Stimulated activated CD8-positive, alpha-beta memory T cell treated with anti-CD3 and anti-CD28 coated beads, Interleukin-7, amount 100 ng/mL, for 4 hours (primary cell): ENCODE results near the gene POM121L12.

ENCODE experiments used
- DNase-seq, 2 donors: peaks; one replicate each; pipeline ENCODE4 v3.0.0-alpha.2; 2020; ENCODE audit warnings: low read depth in 2 of 2

Gene POM121L12

GRCh38 chr7:53035499-53036412 lies at the start of gene POM121L12:
POM121L12 (plus strand) TSS chr7:53035633; CDS start chr7:53035672, 39 bp downstream.
- no peak for DNase-seq

DNA sequence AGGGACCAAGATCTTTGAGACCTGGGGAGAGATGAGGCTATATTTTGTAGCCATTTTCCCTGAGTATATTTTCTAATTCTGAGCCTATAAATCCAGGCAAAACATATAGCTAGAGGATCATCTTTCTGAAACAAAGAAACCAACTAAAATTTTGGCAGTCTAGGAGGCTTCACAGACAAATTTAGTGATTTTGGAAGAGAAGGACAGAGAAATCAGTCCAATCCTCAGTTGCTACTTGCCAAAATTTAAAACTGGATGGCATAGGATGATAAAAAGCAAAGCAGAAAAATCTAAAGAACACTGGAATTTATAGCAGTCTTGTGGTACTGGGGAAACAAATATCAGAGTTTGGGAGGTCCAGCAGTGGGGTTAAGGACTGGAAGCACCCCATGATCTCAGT lies 43.4 kb upstream of the POM121L12 start:
- DNase-seq: no peak

DNA sequence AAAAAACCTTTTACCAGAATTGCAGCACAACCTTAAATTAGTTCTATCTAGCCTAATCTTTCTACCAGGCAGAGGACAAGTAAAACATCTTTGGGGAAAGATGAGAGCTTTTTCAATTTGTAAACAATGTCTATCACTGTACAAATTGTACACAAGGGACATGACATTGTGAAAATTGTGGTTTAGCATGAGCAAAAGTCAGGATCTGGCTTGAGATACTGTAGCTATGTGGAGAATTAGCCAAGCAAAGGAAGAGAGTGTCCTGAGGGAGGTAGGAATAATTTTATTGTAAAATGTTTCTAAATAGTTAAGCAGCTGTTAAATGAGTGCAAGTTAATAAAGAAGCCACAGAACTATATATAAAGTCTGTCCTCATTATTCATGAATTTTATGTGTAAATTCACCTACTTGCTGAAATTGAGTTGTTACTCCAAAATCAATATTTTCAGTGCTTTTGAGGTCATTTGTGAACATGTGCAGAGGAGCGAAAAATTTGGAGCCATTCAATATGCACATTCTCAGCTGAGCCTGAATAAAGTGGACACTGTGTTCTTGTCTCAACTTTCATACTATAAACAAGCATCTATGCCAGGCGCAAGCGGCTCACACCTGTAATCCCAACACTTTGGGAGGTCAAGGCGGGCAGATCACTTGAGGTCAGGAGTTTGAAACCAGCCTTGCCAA lies 42.8 kb upstream of the POM121L12 start:
- no peak for DNase-seq

GRCh38 chr7:52995676-52996075 lies 39.8 kb upstream of the POM121L12 start:
- DNase-seq: no peak

- no peak for DNase-seq
These were observed 34.2 kb upstream of the POM121L12 start for GRCh38 chr7:53001221-53001620.

GRCh38 chr7:53002389-53002788 lies 33.0 kb upstream of the POM121L12 start:
- DNase-seq: no peak

DNA sequence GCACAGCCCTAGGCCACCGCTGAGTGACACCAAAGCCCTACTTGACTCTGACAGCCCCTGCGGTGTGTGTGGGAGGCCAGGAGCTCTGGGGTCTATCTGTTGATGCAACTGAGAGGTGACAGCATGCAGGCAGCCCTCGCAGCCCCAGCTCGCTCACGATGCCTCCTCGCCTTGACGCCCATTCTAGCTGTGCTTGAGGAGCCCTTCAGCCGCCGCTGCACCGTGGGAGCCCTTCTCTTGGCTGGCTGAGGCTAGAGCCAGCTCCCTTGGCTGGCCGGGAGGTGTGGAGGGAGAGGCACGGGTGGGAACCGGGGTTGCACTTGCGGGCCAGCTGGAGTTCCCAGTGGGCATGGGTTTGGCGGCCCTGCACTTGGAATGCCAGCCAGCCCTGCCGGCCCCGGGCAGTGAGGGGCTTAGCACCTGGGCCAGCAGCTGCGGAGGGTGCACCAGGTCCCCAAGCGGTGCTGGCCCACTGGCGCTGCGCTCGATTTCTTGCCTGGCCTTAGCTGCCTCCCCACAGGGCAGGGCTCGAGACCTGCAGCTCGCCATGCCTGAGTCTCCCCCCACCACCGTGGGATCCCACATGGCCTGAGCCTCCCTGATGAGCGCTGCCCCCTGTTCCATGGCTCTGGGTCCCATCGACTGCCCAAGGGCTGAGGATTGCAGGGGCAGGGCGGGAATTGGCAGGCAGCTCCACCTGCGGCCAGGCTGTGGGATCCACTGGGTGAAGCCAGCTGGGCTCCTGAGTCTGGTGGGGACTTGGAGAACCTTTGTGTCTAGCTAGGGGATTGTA lies 31.6 kb upstream of the POM121L12 start:
- DNase-seq: no peak

DNA sequence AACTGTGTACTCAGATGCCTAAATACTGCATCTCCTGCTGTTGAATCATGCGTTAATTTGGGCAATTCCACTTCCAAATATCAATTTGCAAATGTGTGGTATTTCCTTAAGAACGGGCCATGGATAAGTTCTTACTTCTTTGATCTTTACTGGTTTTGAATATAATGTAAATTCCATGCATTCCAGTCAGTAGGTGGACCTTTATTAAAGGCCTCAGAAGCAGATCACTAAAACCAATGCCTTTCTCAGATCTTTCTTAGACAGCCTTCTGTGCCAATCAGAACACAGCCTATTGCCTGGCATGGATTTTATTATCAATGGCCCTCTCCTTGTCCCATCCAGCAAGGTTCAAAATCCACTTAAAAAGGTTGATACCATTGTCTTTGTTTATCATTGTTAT lies 21.5 kb upstream of the POM121L12 start:
- DNase-seq: no peak

- DNase-seq: no peak
These were observed 20.0 kb upstream of the POM121L12 start for GRCh38 chr7:53015463-53015862.

DNA sequence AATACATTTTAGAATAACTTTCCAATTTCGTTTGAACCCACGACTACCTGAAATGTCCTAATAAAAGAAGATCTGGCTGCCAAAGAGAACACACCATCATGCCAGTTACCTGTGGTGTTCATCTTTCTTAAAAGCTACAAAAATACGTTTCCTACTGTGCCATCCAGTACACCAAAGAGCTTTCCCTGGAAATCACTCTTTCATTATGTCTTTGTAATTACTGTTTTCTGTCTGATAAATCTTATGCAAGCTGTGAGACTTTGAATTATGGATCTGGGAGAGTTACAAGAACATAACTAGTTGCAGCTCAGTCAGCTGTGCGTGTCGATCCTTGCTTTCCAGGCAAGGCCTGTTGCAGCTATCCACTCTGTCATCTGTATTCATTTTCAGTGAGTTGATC lies 12.5 kb upstream of the POM121L12 start:
- DNase-seq: no peak

DNA sequence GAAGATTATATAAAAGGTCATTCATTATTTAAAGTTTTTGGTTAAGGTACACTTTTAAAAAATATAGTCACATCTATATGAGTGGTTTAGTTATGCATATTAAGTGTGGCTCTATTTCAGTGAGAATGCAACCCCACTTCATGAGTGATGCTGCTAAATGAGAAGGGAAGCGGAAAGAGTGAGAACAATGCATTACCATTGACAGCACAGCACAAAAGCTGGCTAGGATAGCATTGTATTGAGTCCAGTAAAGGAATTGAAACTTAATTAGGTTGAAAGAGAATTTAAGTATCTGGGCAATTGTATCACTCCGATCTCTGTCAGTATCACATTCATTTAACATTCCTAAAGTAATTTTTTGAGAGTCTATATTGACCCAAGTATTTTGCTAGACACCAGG lies 13.2 kb downstream of the POM121L12 start:
- no peak for DNase-seq

- DNase-seq: no peak
These were observed 15.0 kb downstream of the POM121L12 start for GRCh38 chr7:53050433-53050832.

- no peak for DNase-seq
These were observed 24.2 kb downstream of the POM121L12 start for GRCh38 chr7:53059591-53059990.

DNA sequence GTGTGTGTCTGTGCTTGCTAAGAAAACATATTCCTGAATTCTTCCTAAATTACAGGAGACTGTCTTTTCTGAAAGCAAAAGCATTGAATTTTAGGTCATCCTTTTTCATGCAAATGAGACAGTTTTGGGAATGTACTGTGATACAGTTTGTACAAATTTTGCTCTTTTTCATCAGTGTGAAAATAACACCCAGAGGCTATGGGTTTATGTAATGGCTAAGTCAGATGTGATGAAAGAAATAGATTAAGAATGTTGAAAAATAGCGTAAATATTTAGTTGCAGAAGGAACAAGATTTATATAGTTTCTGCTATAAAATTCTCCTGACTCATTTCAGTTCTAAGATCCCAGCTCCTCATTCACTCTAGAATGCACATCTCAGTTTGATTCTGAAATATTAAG lies 24.6 kb downstream of the POM121L12 start:
- DNase-seq: no peak

- no peak for DNase-seq
These were observed 27.4 kb downstream of the POM121L12 start for GRCh38 chr7:53062796-53063195.

- no peak for DNase-seq
These were observed 33.2 kb downstream of the POM121L12 start for GRCh38 chr7:53068673-53069072.

DNA sequence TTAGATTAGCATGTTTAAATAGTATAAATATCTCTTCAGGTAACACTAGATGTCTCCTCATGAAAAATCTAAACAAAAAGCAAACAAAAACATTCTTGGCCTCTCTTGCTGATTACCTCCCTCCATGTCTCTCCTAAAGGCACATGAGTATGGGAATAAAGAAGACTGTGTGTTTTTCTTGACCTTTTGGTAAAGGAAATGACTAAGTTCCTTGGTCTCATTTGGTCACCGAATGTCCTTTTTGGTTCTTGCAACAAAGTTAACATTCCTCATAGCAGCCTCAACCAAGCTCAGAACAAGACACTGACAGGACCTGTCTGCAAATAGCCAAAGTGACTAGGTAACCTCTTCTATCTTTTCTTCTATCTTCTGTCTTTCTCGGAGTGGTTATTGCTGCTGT lies 35.5 kb downstream of the POM121L12 start:
- DNase-seq: no peak
